Measurements from ENCODE around the gene PLIN4.

DNA sequence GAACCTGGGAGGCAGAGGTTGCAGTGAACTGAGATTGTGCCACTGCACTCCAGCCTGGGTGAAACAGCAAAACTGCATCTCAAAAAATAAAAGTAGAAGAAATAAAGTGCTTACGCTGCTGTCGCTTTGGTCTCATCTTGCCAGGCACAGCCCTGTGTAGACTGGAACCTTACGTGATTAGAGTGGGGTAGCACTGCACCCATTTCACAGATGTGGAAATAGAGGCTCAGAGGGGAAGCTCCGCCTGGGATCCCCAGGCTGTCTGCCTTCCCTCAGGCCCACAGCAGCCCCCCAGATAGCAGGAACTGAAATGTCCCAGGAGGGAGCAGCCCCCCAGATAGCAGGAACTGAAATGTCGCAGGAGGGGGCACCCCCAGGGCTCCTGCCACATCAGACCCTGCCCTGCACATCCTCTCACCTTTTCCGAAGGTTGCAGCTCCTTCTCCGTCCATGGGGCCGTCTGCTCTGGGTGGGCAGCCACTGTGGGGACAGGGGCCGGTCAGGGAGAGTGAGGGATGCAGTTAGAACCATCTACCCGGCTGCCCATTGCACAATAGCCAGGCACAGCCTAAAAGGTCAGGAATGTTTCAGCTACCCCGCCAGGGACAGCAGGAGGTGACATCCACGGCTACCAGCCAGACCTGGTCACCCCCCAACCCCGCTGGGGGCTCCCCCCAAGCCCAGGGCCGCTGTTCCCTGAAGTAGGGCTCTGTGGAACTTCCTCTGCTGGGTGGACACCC lies 1.9 kb downstream of the PLIN4 start:
- TF ChIP-seq, protein P1, sequence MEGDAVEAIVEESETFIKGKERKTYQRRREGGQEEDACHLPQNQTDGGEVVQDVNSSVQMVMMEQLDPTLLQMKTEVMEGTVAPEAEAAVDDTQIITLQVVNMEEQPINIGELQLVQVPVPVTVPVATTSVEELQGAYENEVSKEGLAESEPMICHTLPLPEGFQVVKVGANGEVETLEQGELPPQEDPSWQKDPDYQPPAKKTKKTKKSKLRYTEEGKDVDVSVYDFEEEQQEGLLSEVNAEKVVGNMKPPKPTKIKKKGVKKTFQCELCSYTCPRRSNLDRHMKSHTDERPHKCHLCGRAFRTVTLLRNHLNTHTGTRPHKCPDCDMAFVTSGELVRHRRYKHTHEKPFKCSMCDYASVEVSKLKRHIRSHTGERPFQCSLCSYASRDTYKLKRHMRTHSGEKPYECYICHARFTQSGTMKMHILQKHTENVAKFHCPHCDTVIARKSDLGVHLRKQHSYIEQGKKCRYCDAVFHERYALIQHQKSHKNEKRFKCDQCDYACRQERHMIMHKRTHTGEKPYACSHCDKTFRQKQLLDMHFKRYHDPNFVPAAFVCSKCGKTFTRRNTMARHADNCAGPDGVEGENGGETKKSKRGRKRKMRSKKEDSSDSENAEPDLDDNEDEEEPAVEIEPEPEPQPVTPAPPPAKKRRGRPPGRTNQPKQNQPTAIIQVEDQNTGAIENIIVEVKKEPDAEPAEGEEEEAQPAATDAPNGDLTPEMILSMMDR (IDR thresholded peaks at IDR 0.05), result no peak
- TF ChIP-seq POLR2A (IDR thresholded peaks at IDR 0.05), result no peak

Measured in stomach (tissue), 4 donors.